ENCODE measurements around the gene ZBTB46.
"Not testable (repeated sequence)": the region's sequence is repeated elsewhere in the genome, so short reads cannot be mapped to it uniquely, and the experiment has no call there.

- TF ChIP-seq, protein P1, sequence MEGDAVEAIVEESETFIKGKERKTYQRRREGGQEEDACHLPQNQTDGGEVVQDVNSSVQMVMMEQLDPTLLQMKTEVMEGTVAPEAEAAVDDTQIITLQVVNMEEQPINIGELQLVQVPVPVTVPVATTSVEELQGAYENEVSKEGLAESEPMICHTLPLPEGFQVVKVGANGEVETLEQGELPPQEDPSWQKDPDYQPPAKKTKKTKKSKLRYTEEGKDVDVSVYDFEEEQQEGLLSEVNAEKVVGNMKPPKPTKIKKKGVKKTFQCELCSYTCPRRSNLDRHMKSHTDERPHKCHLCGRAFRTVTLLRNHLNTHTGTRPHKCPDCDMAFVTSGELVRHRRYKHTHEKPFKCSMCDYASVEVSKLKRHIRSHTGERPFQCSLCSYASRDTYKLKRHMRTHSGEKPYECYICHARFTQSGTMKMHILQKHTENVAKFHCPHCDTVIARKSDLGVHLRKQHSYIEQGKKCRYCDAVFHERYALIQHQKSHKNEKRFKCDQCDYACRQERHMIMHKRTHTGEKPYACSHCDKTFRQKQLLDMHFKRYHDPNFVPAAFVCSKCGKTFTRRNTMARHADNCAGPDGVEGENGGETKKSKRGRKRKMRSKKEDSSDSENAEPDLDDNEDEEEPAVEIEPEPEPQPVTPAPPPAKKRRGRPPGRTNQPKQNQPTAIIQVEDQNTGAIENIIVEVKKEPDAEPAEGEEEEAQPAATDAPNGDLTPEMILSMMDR (IDR thresholded peaks at IDR 0.05): not testable (repeated sequence)
- not testable (repeated sequence) for TF ChIP-seq POLR2A, EP300 (IDR thresholded peaks at IDR 0.05)
Observed at GRCh38 chr20:63853733-63854068, 22.6 kb upstream of the ZBTB46 start.

Measured in tibial nerve (tissue), 4 donors.